ENCODE data around the gene PIGB.
"Not testable (repeated sequence)": the region's sequence is repeated elsewhere in the genome, so short reads cannot be mapped to it uniquely, and the experiment has no call there.

The PIGB gene

GRCh38 chr15:55379095-55379494 is 60.1 kb downstream of the PIGB start:
- DNase-seq (ENCODE audit: low read depth) = no peak
- TF ChIP-seq CTCF (IDR thresholded peaks at IDR 0.05; ENCODE audit: control insufficient read depth, extremely low read depth, insufficient read depth) = no peak
- no peak overlapping the region for H3K4me3 ChIP-seq (ENCODE audit: low read depth, low read length)

- DNase-seq (ENCODE audit: low read depth) = no peak
- no peak overlapping the region for H3K4me3 ChIP-seq (ENCODE audit: low read depth, low read length)
- no peak for TF ChIP-seq CTCF (IDR thresholded peaks at IDR 0.05; ENCODE audit: control insufficient read depth, extremely low read depth, insufficient read depth)
Measured at GRCh38 chr15:55381595-55381994, 62.6 kb downstream of the PIGB start.

- no peak for DNase-seq (ENCODE audit: low read depth)
- H3K4me3 ChIP-seq (ENCODE audit: low read depth, low read length) = no peak overlapping the region
- TF ChIP-seq CTCF (IDR thresholded peaks at IDR 0.05; ENCODE audit: control insufficient read depth, extremely low read depth, insufficient read depth) = no peak
Measured at GRCh38 chr15:55383687-55384086, 64.7 kb downstream of the PIGB start.

- H3K4me3 ChIP-seq (ENCODE audit: low read depth, low read length) = no peak overlapping the region
- no peak for TF ChIP-seq CTCF (IDR thresholded peaks at IDR 0.05; ENCODE audit: control insufficient read depth, extremely low read depth, insufficient read depth)
- DNase-seq (ENCODE audit: low read depth) = no peak
Measured at GRCh38 chr15:55387027-55387426, 68.0 kb downstream of the PIGB start.

- no peak for DNase-seq (ENCODE audit: low read depth)
- no peak overlapping the region for H3K4me3 ChIP-seq (ENCODE audit: low read depth, low read length)
- TF ChIP-seq CTCF (IDR thresholded peaks at IDR 0.05; ENCODE audit: control insufficient read depth, extremely low read depth, insufficient read depth) = no peak
Measured at GRCh38 chr15:55389264-55389607, 70.2 kb downstream of the PIGB start.

- no peak for DNase-seq (ENCODE audit: low read depth)
- no peak overlapping the region for H3K4me3 ChIP-seq (ENCODE audit: low read depth, low read length)
- no peak for TF ChIP-seq CTCF (IDR thresholded peaks at IDR 0.05; ENCODE audit: control insufficient read depth, extremely low read depth, insufficient read depth)
Measured at GRCh38 chr15:55394694-55395093, 75.7 kb downstream of the PIGB start.

GRCh38 chr15:55398243-55398642 is 79.2 kb downstream of the PIGB start:
- no peak for TF ChIP-seq CTCF (IDR thresholded peaks at IDR 0.05; ENCODE audit: control insufficient read depth, extremely low read depth, insufficient read depth)
- no peak overlapping the region for H3K4me3 ChIP-seq (ENCODE audit: low read depth, low read length)
- DNase-seq (ENCODE audit: low read depth) = no peak

- DNase-seq (ENCODE audit: low read depth); H3K4me3 ChIP-seq (ENCODE audit: low read depth, low read length): not testable (repeated sequence)
Measured at GRCh38 chr15:55400050-55400449, 81.0 kb downstream of the PIGB start.

Measured in LNCaP clone FGC (cell line).